Gastroesophageal sphincter (tissue), 3 donors: ENCODE results near the gene BARD1.

Source experiments
- POLR2A ChIP-seq, 2 donors: fragments of 450-650 bp; IDR thresholded peaks; one replicate each; pipeline ENCODE4 v1.6.1; 2017; ENCODE audit warnings: antibody characterized with exemption in 2 of 2, mild to moderate bottlenecking in 2 of 2, moderate library complexity in 1 of 2
- POLR2AphosphoS5 ChIP-seq: sonication (generic); formaldehyde crosslinking; IDR thresholded peaks from one replicate; pipeline ENCODE4 v1.6.1; 2017; ENCODE audit warnings: antibody characterized with exemption
- TF ChIP-seq, protein P1 (sequence below), 4 experiments: fragments of 200-600 bp in 2 of 4; fragments of 450-650 bp in 2 of 4; sonication (generic) in 1 of 4; IDR thresholded peaks; one replicate each; pipeline ENCODE4 v1.5.1; 2017 to 2019; ENCODE audit warnings: antibody characterized with exemption in 4 of 4, mild to moderate bottlenecking in 2 of 4, moderate library complexity in 2 of 4

DNA sequence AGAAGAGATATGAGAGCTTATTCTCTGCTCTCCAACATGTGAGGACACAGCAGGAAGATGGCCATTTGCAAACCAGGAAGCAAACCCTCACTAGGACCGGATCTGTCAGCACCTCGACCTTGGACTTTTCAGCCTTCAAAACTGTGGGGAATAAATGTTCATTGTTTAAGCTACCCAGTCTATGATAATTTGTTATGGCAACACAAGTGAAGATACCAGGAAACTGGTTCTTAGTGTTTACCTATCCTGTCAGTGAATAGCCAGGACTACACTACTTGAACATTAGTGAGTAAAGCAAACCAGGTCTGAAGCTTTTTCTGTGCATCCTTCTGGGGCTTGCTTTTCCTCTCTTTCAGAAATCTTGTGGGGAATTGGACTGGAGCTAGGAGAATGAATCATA lies 44.4 kb upstream of the BARD1 start:
- TF ChIP-seq POLR2AphosphoS5 (no peak), POLR2A (IDR thresholded peaks at IDR 0.05) (no peak)
- TF ChIP-seq, protein P1, sequence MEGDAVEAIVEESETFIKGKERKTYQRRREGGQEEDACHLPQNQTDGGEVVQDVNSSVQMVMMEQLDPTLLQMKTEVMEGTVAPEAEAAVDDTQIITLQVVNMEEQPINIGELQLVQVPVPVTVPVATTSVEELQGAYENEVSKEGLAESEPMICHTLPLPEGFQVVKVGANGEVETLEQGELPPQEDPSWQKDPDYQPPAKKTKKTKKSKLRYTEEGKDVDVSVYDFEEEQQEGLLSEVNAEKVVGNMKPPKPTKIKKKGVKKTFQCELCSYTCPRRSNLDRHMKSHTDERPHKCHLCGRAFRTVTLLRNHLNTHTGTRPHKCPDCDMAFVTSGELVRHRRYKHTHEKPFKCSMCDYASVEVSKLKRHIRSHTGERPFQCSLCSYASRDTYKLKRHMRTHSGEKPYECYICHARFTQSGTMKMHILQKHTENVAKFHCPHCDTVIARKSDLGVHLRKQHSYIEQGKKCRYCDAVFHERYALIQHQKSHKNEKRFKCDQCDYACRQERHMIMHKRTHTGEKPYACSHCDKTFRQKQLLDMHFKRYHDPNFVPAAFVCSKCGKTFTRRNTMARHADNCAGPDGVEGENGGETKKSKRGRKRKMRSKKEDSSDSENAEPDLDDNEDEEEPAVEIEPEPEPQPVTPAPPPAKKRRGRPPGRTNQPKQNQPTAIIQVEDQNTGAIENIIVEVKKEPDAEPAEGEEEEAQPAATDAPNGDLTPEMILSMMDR (IDR thresholded peaks at IDR 0.05), result no peak
